ENCODE data around the gene KIF3B.
"Not testable (repeated sequence)": the region's sequence is repeated elsewhere in the genome, so short reads cannot be mapped to it uniquely, and the experiment has no call there.

The KIF3B gene

DNA sequence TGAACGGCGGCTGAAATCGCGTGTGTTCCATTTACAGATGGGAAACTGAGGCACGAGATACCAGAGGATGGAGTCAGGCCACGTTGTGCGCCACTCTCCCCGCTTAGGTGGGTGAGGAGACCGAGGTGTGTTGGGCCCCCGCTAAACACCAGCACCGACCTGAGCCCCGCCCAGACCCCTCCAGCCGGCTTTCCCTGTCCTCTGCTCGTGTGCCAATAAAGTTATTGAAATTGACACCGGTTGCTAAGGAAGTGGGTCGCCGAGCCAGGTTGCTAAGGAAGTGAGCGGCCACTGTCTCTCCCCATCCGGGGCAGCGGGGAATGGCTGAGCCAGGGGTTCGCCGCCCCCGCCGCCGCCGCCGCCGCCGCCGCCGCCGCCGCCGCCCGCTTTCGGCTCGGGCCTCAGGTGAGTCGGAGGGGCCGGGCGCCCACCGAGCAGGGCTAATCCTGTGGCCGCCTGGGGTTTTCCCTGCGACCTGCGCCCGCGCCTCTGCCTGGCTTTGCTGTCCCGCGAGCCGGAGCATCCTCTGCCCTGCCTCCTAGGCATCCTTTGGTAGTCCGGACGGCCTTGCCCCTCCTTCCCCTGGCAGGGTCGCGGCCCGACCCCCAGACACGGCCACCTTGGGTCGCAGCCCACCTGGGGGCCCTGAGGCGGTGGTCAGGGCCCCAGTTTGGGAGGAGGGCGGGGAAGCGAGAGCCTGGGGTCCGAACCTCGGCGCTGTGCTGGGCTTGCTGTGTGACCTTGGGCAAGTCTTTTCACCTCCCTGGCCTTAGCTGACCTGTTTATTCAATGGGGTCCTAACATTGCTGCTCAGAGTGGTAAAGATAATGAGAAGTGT, at the start of gene KIF3B:
TSS of gene KIF3B (plus strand) at position 291 of the 838 bp plus-strand sequence. CDS start 32,127 bp downstream, outside the sequence.
- DNase-seq (ENCODE audit: low read depth in 3 of 3): peak; percentile 73 to 88 (median 88)

- DNase-seq (ENCODE audit: low read depth in 3 of 3): no peak
Measured at GRCh38 chr20:32227744-32228688, 49.4 kb upstream of the KIF3B start.

- no peak for DNase-seq (ENCODE audit: low read depth in 3 of 3)
Measured at GRCh38 chr20:32229251-32229747, 48.2 kb upstream of the KIF3B start.

DNA sequence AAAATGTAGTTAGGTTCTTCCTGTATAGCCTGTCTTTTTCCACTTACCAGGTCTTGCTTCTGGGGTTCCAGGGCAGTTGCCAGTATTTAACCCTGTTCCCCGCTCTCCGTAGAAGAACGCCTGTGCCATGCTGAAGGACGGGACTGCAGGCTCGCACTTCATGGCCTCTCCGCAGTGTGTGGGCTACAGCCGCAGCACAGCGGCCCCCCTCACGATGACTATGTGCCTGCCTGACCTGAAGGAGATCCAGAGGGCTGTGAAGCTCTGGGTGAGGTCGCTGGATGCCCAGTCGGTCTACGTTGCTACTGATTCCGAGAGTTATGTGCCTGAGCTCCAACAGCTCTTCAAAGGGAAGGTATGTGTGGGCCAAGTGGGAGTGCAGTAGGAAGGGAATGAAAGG, 46.7 kb upstream of the KIF3B start:
- DNase-seq (ENCODE audit: low read depth in 3 of 3): no peak

DNA sequence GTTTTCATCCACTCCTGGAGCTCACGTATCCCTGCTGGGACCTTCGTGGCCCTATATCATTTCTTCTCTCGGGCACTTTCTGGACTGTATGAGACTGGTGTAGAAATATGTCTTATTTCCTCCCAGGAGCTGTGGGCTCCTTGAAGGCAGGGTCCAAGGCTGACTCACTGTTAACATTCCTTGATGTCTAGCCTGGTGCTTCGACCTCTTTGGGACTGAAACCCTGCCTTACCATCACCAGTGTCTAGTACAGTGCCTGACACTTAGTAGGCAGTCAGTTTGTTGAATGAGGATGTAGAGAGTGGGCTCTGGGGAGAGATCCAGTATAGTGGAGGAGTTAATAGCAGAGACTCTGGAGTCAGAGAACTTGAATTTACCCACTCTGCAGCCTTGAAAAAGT, 46.2 kb upstream of the KIF3B start:
- no peak for DNase-seq (ENCODE audit: low read depth in 3 of 3)

GRCh38 chr20:32231847-32232246, 45.6 kb upstream of the KIF3B start:
- DNase-seq (ENCODE audit: low read depth in 3 of 3): peak in 1 of 3 experiments; percentile 21

DNA sequence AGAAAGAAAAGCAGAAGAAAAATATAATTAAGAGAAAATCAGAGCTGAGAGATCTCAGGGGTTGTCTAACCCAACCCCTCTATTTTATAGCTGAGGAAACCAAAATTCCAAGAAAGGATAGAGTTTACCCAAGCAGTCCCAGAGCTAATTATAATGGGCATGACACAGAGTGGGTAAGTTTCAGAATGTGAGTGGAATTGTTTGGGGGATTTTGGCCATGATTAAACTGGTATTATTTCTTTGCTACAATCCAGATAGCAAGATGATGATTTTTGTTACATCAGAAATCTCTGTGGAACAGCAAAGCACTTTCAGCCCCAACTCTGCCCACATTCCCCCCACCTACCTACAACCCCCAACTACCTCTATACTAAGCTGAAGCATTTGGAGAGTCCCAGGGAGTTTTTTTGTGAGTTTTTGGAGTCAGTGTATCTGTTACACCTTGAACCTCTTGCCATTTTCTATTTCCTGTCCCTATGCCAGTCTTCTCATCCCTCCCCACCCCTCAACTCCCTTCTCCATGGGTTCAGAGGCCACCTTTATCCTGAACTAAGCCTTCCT, 45.0 kb upstream of the KIF3B start:
- DNase-seq (ENCODE audit: low read depth in 3 of 3): peak in 1 of 3 experiments; percentile 19

- no peak for DNase-seq (ENCODE audit: low read depth in 3 of 3)
Measured at GRCh38 chr20:32233286-32233685, 44.2 kb upstream of the KIF3B start.

DNA sequence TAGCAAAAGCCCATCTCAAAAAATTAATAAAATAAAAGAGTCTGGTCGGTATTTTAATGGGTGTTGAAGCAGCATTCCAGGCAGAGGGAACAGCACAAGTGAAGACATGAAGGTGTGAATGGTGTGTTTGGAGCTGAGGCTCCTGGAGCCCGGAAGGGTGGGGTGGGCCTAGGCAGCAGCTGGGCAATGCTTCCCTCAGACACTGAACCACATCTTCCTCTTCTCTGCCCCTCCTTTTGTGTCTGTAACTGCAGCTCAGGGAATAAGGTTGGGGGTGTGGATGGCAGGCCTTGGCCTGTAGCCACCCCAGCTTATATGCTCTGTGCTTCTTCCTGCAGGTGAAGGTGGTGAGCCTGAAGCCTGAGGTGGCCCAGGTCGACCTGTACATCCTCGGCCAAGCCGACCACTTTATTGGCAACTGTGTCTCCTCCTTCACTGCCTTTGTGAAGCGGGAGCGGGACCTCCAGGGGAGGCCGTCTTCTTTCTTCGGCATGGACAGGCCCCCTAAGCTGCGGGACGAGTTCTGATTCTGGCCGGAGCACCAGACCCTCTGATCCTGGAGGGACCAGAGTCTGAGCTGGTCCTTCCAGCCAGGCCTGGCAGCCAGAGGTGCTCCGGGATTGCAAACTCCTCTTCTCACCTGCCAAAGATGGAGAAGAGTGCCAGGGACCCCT, 43.2 kb upstream of the KIF3B start:
- DNase-seq (ENCODE audit: low read depth in 3 of 3): no peak

DNA sequence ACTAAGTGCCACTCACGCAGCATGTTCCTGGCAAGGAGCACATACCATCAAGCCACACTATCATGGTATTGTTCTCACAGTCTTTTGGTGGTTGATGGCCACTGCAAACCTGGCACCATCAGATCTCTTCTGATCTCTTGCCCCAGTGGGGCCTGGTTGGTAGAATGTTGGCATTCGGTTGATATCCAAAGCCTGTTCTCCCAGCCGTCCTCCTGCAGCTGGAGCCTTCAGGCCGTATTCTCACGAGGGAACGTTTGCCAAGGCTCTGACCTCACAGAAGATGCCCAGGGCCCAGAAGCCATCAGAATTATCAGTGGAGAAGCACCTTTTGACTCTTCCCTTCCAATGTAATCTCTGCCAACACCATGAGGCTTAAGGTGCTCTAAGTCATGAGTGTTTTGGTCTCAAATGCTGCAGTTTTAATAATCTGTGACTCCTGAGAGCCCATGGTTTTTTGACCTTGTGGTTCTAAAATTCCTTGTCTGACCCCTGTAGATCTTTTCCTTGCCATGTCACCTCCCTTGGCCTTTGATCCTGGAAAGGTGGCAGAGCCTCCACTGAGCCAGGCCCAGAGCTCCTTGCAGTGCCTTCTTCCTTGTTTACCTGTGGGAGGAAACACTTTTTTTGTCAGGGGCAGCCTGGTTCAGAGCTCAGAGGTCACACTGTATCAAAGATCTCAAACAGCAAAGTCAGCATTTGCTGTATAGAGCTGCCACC, 42.0 kb upstream of the KIF3B start:
- DNase-seq (ENCODE audit: low read depth in 3 of 3): no peak

GRCh38 chr20:32236048-32236533, 41.4 kb upstream of the KIF3B start:
- no peak for DNase-seq (ENCODE audit: low read depth in 3 of 3)

GRCh38 chr20:32236819-32237218, 40.6 kb upstream of the KIF3B start:
- no peak for DNase-seq (ENCODE audit: low read depth in 3 of 3)

DNA sequence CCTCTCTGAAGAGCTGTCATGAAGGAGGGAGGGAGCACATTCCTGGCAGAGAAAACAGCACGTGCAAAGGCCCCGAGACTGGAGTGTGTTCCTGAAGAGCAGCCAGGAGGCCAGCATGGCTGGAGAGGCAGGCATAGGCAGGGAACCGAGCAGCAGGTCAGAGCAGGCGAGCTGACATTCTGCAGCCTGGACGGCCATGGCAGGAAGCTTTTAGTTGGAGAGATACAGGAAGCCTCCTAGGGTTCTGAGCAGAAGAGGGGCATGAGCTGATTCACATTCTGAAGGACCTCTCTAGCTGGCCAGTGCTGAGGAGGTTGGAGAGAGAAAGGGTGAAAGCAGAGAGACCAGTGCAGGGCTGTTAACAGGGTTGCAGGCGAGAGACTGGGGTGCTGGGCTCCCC, 40.0 kb upstream of the KIF3B start:
- no peak for DNase-seq (ENCODE audit: low read depth in 3 of 3)

DNA sequence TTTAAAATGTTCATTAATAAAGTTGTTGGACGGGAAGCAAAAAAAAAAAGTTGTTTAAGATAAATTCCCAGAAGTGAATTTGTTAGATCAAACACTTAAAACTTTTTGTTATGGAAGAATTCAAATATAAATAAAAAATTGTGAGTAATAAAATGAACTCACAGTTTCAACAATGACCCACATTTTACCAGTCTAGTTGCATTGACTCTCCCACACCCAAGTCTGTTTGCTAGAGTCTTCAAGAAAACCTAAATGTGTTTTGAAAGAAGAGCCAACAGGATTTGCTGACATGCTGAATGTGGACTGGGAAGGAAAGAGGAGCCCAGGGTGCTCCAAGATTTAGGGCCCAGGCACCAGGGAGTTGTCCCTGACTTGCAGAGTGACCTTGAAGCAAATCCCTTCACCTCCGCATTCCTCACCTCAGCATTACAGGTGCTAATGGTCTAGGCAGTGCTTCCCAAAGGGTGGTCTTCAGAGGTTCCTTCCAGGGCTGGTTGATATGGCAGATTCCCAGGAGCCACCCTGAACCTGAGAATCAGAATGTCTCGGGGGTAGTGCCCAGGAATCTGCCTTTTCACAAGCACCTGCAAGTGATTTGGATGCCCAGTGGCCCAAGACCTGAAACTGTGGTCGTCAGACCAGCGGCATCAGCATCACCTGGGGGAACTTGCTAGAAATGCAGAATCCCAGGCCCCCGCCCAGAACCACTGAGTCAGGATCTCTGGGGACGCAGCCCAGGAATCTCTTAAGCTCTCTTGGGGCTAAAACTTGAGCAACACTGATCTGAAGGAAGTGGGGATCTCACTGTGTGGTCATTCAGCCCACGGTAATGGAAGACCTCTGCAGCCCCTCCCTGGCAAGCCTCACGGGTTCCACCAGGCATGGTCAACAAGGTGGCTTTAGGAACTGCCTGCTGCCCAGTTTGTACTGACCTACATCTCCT, 38.7 kb upstream of the KIF3B start:
- DNase-seq (ENCODE audit: low read depth in 3 of 3): no peak

- no peak for DNase-seq (ENCODE audit: low read depth in 3 of 3)
Measured at GRCh38 chr20:32240205-32240604, 37.2 kb upstream of the KIF3B start.

- no peak for DNase-seq (ENCODE audit: low read depth in 3 of 3)
Measured at GRCh38 chr20:32241807-32242206, 35.6 kb upstream of the KIF3B start.

- no peak for DNase-seq (ENCODE audit: low read depth in 3 of 3)
Measured at GRCh38 chr20:32244150-32244823, 33.2 kb upstream of the KIF3B start.

GRCh38 chr20:32244959-32245358, 32.5 kb upstream of the KIF3B start:
- no peak for DNase-seq (ENCODE audit: low read depth in 3 of 3)

GRCh38 chr20:32246208-32246607, 31.2 kb upstream of the KIF3B start:
- not testable (repeated sequence) for DNase-seq (ENCODE audit: low read depth in 3 of 3)
